Measurements from ENCODE around the gene SLC24A3.

DNA sequence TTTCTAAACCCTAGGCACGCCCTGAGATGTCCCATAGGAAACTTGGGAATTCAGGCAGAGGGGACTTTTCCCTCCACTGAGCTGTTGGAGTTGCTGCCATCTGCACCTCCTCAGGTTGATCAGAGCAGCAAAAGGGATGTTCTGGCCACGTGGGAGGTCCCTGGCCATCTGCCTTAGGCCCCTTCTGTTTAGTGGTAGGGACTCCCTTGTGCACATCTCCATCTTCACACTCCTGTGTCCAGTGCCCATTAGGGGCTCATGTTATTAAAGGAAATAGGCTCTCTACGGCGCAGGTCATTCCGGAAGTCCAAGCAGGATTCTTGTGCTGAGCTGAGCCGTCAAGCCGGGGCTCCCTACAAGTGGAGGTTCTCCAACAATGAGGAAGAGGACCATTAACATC is 307.8 kb downstream of the SLC24A3 start:
- TF ChIP-seq CTCF (optimal IDR thresholded peaks at IDR 0.05 in 1 of 3, IDR thresholded peaks at IDR 0.05 in 1 of 3, conservative IDR thresholded peaks at IDR 0.05 in 1 of 3; ENCODE audit: extremely low read depth in 1 of 3, insufficient read depth in 2 of 3, low read length in 3 of 3) (no peak), EZH2 (IDR thresholded peaks at IDR 0.05; ENCODE audit: low read length) (no peak)
